NT2/D1 (cell line): Measurements from ENCODE around the gene KRTDAP.

Source experiments
- SUZ12 ChIP-seq: IDR thresholded peaks from 2 replicates; pipeline ENCODE4 v1.6.1; 2011; ENCODE audit not compliant: insufficient read length, insufficient read depth; ENCODE audit errors: extremely low read depth
- YY1 ChIP-seq: IDR thresholded peaks from 2 replicates; pipeline ENCODE4 v1.6.1; 2011; ENCODE audit not compliant: insufficient read length, insufficient read depth
- ZNF274 ChIP-seq: IDR thresholded peaks from 2 replicates; pipeline ENCODE4 v1.6.1; 2011; ENCODE audit warnings: mild to moderate bottlenecking, low read depth, low read length

DNA sequence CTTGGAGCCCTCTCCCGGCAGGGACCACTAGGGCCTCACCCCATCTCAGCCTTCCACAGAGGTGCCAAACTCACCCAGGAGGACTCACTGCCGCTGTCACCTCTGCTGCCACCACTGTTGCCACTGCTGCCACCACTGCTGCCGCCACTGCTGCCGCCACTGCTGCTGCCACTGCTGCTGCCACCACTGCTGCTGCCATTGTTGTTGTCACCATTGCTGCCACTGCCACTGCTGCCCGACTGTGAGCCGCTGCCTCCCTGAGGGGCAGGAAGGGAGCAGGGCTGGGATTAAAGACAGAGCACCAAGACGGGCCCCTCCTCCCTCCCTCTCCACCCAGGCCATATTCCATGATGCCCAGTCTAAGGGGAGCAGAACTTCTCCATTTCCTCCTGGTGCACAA is 21.1 kb upstream of the KRTDAP start:
- no peak for TF ChIP-seq YY1
- TF ChIP-seq ZNF274, result no peak
- TF ChIP-seq SUZ12, result no peak
